ENCODE results near the gene LYRM9. TPM values are rescaled to one million over a fixed set of nuclear protein-coding genes. Genes with fewer than 3 reads are reported as not detected.

Gene LYRM9
- total RNA-seq (2014; rRNA removed; shearing (Covaris generic); ENCODE audit: low replicate concordance), result 0.97 and 3.2 TPM in 2 replicates

DNA sequence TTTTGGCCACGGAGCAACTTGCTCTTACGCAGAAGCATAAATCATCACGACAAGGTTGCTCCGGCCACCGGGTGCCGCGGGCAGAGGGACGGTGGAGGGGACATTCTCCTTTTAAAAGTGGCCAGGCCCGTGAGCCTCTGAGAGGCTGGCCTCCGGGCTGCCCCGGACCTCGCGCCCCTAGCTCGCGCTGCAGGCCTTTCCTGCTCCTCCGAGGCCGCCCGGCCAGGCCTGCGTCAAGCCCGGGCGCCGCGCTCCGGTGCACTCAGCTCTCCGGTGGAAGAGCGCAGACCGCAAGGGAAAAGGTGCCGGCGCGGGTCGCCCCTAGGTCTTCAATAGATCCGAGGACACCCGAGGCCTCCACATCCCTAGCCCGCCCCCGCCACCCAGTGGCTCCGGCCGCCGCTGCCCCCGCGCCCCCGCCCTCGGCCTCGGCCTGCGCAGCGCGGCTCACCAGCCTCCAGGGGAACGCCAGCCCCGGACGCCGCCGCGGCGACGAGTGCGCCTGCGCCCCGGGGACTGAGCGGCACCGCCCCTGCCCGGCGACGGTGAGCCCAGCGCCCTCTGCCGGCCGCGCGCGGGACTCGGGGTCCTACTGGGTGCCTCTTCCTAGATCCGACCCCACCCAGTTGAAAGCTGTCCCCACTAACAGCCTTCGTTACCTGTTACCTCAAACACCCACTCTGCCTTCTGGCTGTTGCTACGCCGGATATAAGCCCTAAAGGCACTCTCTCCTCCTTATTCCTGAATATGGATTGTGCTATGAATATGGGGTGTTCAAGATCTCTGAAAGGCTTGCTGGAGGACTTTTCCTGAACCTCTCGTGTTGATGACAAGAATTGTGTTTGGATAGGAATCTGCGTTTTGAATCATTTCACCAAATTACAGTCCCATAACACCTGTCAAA, at the start of gene LYRM9:
Gene LYRM9 (minus strand): TSS at position 500 of the 904 bp plus-strand sequence. CDS start 10,671 bp downstream, outside the sequence.
- Histone ChIP-seq H3K36me3 (ENCODE audit: insufficient read depth, low read length) (no peaks in the 10 kb centered on the region), H2AFZ (ENCODE audit: low read length) (peak within 1 kb of the TSS; percentile 75), H3K4me2 (ENCODE audit: low read depth, low read length, poor library complexity, severe bottlenecking) (peak within 1 kb of the TSS; percentile 74), H4K20me1 (ENCODE audit: insufficient read depth, low read depth, low read length) (no peaks in the 10 kb centered on the region), H3K9me2 (replicated peaks; ENCODE audit: insufficient read depth, low read length) (no peaks in the 10 kb centered on the region), H3K4me3 (ENCODE audit: low read length) (peak within 1 kb of the TSS; percentile 68), H3K27ac (ENCODE audit: low read length) (no peak within 1 kb of the TSS), H3K79me2 (ENCODE audit: low read length) (no peaks in the 10 kb centered on the region), H3K4me1 (ENCODE audit: low read length) (peaks cover 18% of the 10 kb centered on the region), H3K9me3 (ENCODE audit: low read length) (no peaks in the 10 kb centered on the region), H3K9ac (ENCODE audit: low read length) (peak within 1 kb of the TSS; percentile 70), H3K27me3 (ENCODE audit: low read length) (no peaks in the 10 kb centered on the region)
- DNase-seq, result peak; percentile 95

DNA sequence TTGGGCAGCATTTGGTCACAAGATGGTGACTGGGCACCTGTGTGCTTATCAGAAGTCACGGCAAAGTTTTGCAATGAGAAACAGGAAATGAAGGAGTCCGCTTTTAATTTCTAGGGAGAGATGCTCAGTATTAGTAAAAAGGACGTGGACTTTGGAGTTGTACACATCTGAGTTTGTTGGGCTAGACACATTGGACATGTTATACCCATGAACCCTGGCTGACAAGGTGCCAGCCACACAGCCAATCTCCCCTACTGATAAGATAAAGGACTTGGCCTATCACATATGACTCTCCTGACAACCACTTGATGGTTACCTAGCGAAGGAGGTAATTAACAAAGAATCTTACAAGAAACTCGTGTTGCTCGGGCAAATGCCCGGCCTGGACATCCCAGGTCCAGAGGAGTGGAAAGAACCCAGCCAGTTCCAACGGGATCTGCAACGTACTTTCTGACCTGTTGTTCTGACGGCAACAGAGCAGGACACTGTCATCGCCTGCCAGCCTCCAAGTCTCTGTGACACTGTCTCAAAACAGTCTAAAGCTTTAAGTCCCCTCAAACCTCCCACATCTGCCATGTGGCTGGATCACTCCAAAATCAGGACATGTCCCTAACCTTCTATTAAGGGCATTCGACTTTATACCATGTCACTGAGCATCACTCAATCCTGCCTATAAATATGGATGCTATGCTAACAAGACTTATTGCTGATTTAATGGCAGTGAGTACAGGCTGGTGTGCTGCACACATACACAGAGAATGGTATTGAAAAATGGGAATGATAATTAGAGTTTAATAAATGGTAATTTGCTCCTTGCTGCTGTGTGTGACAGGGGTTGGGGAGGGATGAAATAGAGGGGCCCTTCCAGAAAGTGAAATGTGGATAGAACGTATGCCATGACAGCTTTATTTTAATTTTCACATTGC, 47.6 kb upstream of the LYRM9 start:
- H3K9ac ChIP-seq (ENCODE audit: low read length), result no peak overlapping the region
- H3K9me2 ChIP-seq (replicated peaks; ENCODE audit: insufficient read depth, low read length), result no peaks in the 10 kb centered on the region
- no peak for DNase-seq
- H4K20me1 ChIP-seq (ENCODE audit: insufficient read depth, low read depth, low read length), result no peaks in the 10 kb centered on the region
- no peaks in the 10 kb centered on the region; the same call in 1 of the 2 replicates for H3K27me3 ChIP-seq (ENCODE audit: low read length)
- H3K4me3 ChIP-seq (ENCODE audit: low read length), result no peak overlapping the region
- no peak overlapping the region for H3K27ac ChIP-seq (ENCODE audit: low read length)
- no peaks in the 10 kb centered on the region for H3K79me2 ChIP-seq (ENCODE audit: low read length)
- H3K36me3 ChIP-seq (ENCODE audit: insufficient read depth, low read length), result no peaks in the 10 kb centered on the region
- H3K9me3 ChIP-seq (ENCODE audit: low read length), result no peaks in the 10 kb centered on the region
- H2AFZ ChIP-seq (ENCODE audit: low read length), result no peak overlapping the region
- peaks cover 27% of the 10 kb centered on the region for H3K4me1 ChIP-seq (ENCODE audit: low read length)
- H3K4me2 ChIP-seq (ENCODE audit: low read depth, low read length, poor library complexity, severe bottlenecking), result peak overlapping the region; percentile 31

DNA sequence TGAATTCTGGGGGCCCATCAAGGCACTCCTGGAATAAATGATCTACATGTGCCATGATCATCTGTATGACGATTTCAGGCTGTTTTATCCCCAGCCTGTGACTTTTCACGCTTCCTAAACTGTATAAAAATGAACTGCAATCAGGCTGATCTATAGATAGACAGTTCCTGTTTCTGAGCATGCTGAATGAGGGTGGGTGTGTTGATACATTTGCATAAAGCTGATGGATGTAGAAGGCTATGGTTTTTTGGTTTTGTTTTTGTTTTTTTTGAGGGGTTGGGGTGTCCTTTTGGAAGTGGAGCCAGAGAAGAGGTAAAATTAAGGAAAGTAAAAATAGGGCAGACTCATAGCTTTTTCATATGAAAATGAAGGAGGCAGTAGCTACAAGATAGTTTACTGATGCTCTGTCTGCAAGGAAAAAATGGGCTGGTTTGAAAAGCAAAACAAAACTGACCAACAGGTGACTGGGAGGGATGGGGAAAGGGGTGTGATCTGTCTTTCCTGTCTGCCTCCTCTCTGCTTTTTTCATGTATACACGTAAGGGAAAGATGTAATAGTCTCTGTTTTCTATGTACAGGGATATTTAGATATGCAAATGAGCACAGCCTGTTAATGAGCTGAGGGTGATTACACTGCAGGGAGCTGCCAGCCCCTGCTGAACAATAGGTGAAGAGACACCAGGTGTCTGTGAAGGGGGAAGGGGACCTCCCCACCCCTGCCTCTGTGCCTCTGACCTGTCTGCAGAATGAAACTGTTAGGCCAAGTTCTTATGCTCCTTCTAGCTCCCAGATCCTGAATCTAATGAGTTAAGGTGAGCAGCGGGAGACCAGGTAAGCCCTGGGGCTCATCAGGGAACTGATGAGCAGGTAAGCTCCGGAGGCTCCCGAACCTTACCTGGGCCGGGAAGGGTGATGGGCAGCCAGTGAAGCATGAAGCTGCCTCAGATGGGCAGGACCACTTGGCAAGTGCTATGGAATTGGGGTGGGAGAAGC, 46.6 kb upstream of the LYRM9 start:
- Histone ChIP-seq H3K9me3 (ENCODE audit: low read length) (no peaks in the 10 kb centered on the region), H3K4me1 (ENCODE audit: low read length) (peaks cover 27% of the 10 kb centered on the region), H3K36me3 (ENCODE audit: insufficient read depth, low read length) (no peaks in the 10 kb centered on the region), H3K9me2 (replicated peaks; ENCODE audit: insufficient read depth, low read length) (no peaks in the 10 kb centered on the region), H3K9ac (ENCODE audit: low read length) (no peak overlapping the region), H4K20me1 (ENCODE audit: insufficient read depth, low read depth, low read length) (no peaks in the 10 kb centered on the region), H3K79me2 (ENCODE audit: low read length) (no peaks in the 10 kb centered on the region), H3K27me3 (ENCODE audit: low read length) (no peaks in the 10 kb centered on the region; the same call in 1 of the 2 replicates), H2AFZ (ENCODE audit: low read length) (no peak overlapping the region), H3K27ac (ENCODE audit: low read length) (no peak overlapping the region), H3K4me2 (ENCODE audit: low read depth, low read length, poor library complexity, severe bottlenecking) (peak overlapping the region; percentile 31), H3K4me3 (ENCODE audit: low read length) (no peak overlapping the region)
- peak; percentile 59 for DNase-seq

DNA sequence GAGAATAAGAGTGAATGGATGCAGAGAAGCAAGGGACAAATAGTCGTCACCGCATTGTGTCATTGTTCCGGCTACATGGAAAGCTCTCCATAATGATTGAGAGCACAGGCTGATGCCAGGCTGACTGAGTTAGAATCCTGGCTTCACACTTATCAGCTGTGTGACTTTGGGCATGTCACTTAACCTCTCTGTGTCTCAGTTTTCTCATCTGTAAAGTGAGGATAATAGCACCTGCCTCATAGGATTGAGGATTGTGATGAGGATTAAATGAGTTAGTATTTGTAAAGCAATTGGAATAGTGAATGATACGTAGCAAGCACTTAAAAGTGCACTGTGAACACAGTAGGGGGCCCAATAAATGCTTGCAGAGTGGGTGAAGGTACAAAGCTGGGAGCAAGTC, 45.7 kb upstream of the LYRM9 start:
- H3K27ac ChIP-seq (ENCODE audit: low read length), result no peak overlapping the region

DNA sequence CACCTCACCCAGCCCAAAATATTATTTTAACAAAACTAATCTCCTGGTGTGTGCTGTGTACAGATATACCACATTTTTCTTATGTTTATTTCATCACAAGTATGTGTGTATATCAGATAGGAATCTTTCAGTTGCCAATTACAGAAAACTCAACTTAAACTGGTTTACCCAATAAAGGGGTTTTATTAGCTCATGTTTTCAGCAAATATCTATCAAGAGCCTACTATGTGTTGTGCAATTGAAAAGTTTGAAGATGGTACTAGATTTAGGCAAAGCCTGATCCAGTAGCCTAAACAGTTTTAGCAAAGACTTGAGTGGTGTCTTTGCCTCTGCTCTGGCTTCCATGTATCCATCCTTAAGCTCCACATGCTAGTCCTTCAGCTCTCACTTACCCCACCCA, 45.1 kb upstream of the LYRM9 start:
- Histone ChIP-seq H3K9me3 (ENCODE audit: low read length) (no peaks in the 10 kb centered on the region), H3K27ac (ENCODE audit: low read length) (no peak overlapping the region), H3K36me3 (ENCODE audit: insufficient read depth, low read length) (no peaks in the 10 kb centered on the region), H3K9ac (ENCODE audit: low read length) (no peak overlapping the region), H3K27me3 (ENCODE audit: low read length) (no peaks in the 10 kb centered on the region; the same call in 1 of the 2 replicates), H3K79me2 (ENCODE audit: low read length) (no peaks in the 10 kb centered on the region), H3K4me2 (ENCODE audit: low read depth, low read length, poor library complexity, severe bottlenecking) (no peak overlapping the region), H3K4me3 (ENCODE audit: low read length) (no peak overlapping the region), H2AFZ (ENCODE audit: low read length) (no peak overlapping the region), H3K9me2 (replicated peaks; ENCODE audit: insufficient read depth, low read length) (no peaks in the 10 kb centered on the region), H4K20me1 (ENCODE audit: insufficient read depth, low read depth, low read length) (no peaks in the 10 kb centered on the region), H3K4me1 (ENCODE audit: low read length) (peaks cover 27% of the 10 kb centered on the region)
- no peak for DNase-seq

More for the DNA sequence above, 45.7 kb upstream of the LYRM9 start:
- Histone ChIP-seq H3K79me2 (ENCODE audit: low read length) (no peaks in the 10 kb centered on the region), H2AFZ (ENCODE audit: low read length) (no peak overlapping the region), H3K4me2 (ENCODE audit: low read depth, low read length, poor library complexity, severe bottlenecking) (peak overlapping the region; percentile 31), H4K20me1 (ENCODE audit: insufficient read depth, low read depth, low read length) (no peaks in the 10 kb centered on the region), H3K27me3 (ENCODE audit: low read length) (no peaks in the 10 kb centered on the region; the same call in 1 of the 2 replicates), H3K9me2 (replicated peaks; ENCODE audit: insufficient read depth, low read length) (no peaks in the 10 kb centered on the region), H3K9ac (ENCODE audit: low read length) (no peak overlapping the region), H3K4me3 (ENCODE audit: low read length) (no peak overlapping the region), H3K9me3 (ENCODE audit: low read length) (no peaks in the 10 kb centered on the region), H3K36me3 (ENCODE audit: insufficient read depth, low read length) (no peaks in the 10 kb centered on the region), H3K4me1 (ENCODE audit: low read length) (peaks cover 27% of the 10 kb centered on the region)
- DNase-seq, result no peak

DNA sequence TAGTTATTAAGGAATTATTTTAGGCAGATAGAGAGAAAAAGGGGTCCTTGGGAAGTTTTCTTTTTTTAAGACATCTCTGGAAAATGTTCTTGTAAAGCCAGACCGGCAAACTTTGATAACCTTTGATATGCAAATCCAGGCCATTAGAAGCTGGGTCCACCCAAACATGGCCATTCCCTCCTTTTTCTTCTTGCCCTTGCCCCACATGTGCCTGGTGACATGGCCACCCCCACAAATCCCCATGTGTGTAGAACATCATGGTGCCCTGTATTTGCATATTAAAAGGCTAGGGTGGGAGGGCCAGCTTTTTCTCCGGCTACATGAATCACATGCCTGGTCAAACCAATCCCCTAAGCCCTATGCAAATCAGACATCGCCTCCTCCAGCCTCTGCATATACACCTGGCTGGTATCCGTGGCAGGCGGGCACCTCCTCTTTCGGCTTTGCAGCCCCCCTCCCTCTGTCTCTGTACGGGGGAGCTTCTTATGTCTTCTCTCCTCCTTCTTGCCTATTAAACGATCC, 43.9 kb upstream of the LYRM9 start:
- H3K9me3 ChIP-seq (ENCODE audit: low read length), result no peaks in the 10 kb centered on the region
- no peaks in the 10 kb centered on the region for H3K9me2 ChIP-seq (replicated peaks; ENCODE audit: insufficient read depth, low read length)
- H3K36me3 ChIP-seq (ENCODE audit: insufficient read depth, low read length), result no peaks in the 10 kb centered on the region
- H4K20me1 ChIP-seq (ENCODE audit: insufficient read depth, low read depth, low read length), result no peaks in the 10 kb centered on the region
- no peaks in the 10 kb centered on the region for H3K79me2 ChIP-seq (ENCODE audit: low read length)
- peak overlapping the region; percentile 33 for H3K4me2 ChIP-seq (ENCODE audit: low read depth, low read length, poor library complexity, severe bottlenecking)
- H2AFZ ChIP-seq (ENCODE audit: low read length), result no peak overlapping the region
- no peak overlapping the region for H3K27ac ChIP-seq (ENCODE audit: low read length)
- DNase-seq, result peak; percentile 66
- no peak overlapping the region for H3K9ac ChIP-seq (ENCODE audit: low read length)
- H3K4me1 ChIP-seq (ENCODE audit: low read length), result peaks cover 27% of the 10 kb centered on the region
- H3K27me3 ChIP-seq (ENCODE audit: low read length), result no peaks in the 10 kb centered on the region; the same call in 1 of the 2 replicates
- H3K4me3 ChIP-seq (ENCODE audit: low read length), result no peak overlapping the region

DNA sequence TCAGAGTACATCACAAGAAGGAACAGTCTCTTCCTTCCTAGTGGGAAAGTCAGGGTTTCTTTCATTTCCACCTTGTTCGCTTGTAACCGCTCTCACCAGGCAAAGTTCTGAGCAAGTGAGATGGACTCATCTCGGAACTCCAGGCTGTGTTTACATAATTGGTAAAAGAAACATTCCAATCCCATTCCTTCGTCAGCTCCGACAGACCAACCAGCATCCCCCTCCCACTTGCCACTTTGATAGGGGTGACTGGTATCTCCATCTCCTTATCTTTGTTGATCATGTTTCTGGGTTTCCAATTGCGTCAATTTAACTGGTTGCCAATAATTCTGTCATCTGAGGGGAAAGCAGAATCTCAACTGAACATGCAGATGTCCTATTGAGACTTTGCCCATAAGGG, 36.8 kb upstream of the LYRM9 start:
- no peak for DNase-seq
- Histone ChIP-seq H2AFZ (ENCODE audit: low read length) (no peak overlapping the region), H3K36me3 (ENCODE audit: insufficient read depth, low read length) (no peaks in the 10 kb centered on the region), H3K27ac (ENCODE audit: low read length) (no peak overlapping the region), H3K4me1 (ENCODE audit: low read length) (no peaks in the 10 kb centered on the region), H3K27me3 (ENCODE audit: low read length) (no peaks in the 10 kb centered on the region), H3K79me2 (ENCODE audit: low read length) (no peaks in the 10 kb centered on the region), H3K9ac (ENCODE audit: low read length) (no peak overlapping the region), H3K4me3 (ENCODE audit: low read length) (no peak overlapping the region), H3K9me2 (replicated peaks; ENCODE audit: insufficient read depth, low read length) (no peaks in the 10 kb centered on the region), H3K9me3 (ENCODE audit: low read length) (no peaks in the 10 kb centered on the region), H3K4me2 (ENCODE audit: low read depth, low read length, poor library complexity, severe bottlenecking) (no peak overlapping the region), H4K20me1 (ENCODE audit: insufficient read depth, low read depth, low read length) (no peaks in the 10 kb centered on the region)
